ENCODE measurements around the gene ZBTB17. TPM values are rescaled to one million over a fixed set of nuclear protein-coding genes. Genes with fewer than 3 reads are reported as not detected.

The ZBTB17 gene
- total RNA-seq, 1 experiment from 2014 or later, result 46.3 TPM

DNA sequence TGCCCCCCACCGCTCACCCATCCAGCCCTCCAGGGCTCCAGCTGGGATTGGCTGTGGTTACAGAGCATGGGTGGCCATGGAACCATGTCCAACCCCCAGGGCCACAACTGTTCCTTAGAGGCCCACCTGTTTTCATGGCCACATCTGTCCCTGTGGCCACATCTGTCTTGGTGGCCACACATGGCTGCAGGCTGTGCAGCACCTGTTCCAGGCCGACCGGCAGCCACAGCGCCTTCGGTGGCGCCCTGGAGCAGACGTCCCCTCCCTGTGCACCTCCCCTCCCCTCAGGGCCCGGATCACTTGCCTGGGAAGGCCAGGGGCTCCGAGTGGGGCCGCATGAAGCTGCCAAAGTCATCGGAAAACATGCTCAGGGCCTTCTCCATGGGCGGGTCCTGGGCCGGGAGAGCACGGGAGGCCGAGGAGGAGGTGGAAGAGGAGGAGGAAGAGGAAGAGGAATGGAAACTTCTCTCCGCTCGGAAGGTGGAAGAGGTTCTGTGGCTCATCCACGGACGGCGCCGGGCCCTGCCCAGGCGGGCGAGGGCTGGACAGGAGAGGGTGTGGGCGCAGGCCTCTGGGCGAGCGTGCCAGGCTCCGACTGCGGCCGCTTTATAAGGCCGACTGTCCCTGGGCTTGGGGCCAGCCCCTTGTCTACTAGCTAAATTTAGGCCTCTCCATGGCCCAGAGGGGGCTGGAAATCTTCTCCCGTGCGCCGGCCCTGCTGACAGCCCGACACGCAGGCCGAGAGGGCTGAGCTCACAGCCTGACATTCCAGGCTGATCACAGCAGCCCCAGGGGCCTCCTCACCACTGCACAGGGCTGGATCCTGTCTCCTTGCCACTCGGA lies 41.8 kb upstream of the ZBTB17 start, which contains the start of gene HSPB7:
TSS of gene HSPB7 (minus strand) at position 583 of the 843 bp plus-strand sequence. CDS start at position 503, 80 bp downstream.
- ChIA-PET POLR2A (interaction anchor here (0.5 kb wide), 1 partner anchor 1306 kb away, joined by 3 read pairs; no protein-coding TSS in a partner anchor), CTCF (interaction anchor here (0.5 to 1.1 kb wide), 3 partner anchors 8 to 120 kb away, joined by 3 to 4 read pairs (median 4); no protein-coding TSS in a partner anchor)
- peak within 1 kb of the TSS; percentile 67 for H3K27ac Mint-ChIP-seq (ENCODE audit: low read depth, unreplicated experiment)
- H3K9me3 Mint-ChIP-seq (ENCODE audit: unreplicated experiment), result no peaks in the 10 kb centered on the region
- H3K4me3 Mint-ChIP-seq (ENCODE audit: unreplicated experiment), result no peak within 1 kb of the TSS
- BruUV-seq (replicated peaks), result no TSS peak
- TF ChIP-seq, protein P1, sequence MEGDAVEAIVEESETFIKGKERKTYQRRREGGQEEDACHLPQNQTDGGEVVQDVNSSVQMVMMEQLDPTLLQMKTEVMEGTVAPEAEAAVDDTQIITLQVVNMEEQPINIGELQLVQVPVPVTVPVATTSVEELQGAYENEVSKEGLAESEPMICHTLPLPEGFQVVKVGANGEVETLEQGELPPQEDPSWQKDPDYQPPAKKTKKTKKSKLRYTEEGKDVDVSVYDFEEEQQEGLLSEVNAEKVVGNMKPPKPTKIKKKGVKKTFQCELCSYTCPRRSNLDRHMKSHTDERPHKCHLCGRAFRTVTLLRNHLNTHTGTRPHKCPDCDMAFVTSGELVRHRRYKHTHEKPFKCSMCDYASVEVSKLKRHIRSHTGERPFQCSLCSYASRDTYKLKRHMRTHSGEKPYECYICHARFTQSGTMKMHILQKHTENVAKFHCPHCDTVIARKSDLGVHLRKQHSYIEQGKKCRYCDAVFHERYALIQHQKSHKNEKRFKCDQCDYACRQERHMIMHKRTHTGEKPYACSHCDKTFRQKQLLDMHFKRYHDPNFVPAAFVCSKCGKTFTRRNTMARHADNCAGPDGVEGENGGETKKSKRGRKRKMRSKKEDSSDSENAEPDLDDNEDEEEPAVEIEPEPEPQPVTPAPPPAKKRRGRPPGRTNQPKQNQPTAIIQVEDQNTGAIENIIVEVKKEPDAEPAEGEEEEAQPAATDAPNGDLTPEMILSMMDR (IDR thresholded peaks at IDR 0.05; ENCODE audit: unreplicated experiment), result no peak
- no peaks in the 10 kb centered on the region for H3K27me3 Mint-ChIP-seq (ENCODE audit: insufficient read depth, unreplicated experiment)
- no peaks in the 10 kb centered on the region for H3K36me3 Mint-ChIP-seq (ENCODE audit: insufficient read depth, unreplicated experiment)
- no peak for DNase-seq (ENCODE audit: unreplicated experiment)
- H3K4me1 Mint-ChIP-seq (ENCODE audit: insufficient read depth, unreplicated experiment), result peaks cover 19% of the 10 kb centered on the region
- intact Hi-C loops (cut with micrococcal nuclease), result no loop called here

DNA sequence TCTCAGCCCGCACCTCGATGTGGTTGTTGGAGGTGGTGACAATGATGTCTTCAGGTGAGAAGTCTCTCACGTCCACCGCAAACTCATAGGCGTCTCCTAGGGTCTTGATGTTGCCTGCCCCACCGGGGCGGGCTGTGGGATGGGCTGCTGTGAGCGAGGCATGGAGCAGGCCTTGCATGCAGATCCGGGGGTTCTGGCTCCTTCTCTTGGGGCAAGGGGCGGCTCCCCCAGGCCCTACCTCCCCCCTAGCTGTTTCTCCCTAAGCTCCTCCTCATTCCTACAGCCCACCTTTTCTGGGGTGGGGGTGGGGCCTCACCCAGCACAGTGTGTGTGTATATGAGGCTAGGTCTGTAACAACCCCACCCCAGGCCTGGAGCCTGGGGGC lies 41.2 kb upstream of the ZBTB17 start:
- Mint-ChIP-seq H3K36me3 (ENCODE audit: insufficient read depth, unreplicated experiment) (no peaks in the 10 kb centered on the region), H3K4me1 (ENCODE audit: insufficient read depth, unreplicated experiment) (peaks cover 19% of the 10 kb centered on the region), H3K27me3 (ENCODE audit: insufficient read depth, unreplicated experiment) (no peaks in the 10 kb centered on the region), H3K4me3 (ENCODE audit: unreplicated experiment) (no peak overlapping the region), H3K27ac (ENCODE audit: low read depth, unreplicated experiment) (no peak overlapping the region), H3K9me3 (ENCODE audit: unreplicated experiment) (no peaks in the 10 kb centered on the region)
- ChIA-PET POLR2A (interaction anchor here (0.5 to 0.6 kb wide), 2 partner anchors 251 to 1307 kb away, joined by 3 read pairs; no protein-coding TSS in a partner anchor), CTCF (interaction anchor here (0.5 to 0.6 kb wide), 2 partner anchors 16 to 120 kb away, joined by 3 to 4 read pairs; no protein-coding TSS in a partner anchor)
- BruUV-seq (replicated peaks), result no TSS peak
- no peak for DNase-seq (ENCODE audit: unreplicated experiment)
- TF ChIP-seq, protein P1 (IDR thresholded peaks at IDR 0.05; ENCODE audit: unreplicated experiment), result no peak
- intact Hi-C loops (cut with micrococcal nuclease), result no loop called here

DNA sequence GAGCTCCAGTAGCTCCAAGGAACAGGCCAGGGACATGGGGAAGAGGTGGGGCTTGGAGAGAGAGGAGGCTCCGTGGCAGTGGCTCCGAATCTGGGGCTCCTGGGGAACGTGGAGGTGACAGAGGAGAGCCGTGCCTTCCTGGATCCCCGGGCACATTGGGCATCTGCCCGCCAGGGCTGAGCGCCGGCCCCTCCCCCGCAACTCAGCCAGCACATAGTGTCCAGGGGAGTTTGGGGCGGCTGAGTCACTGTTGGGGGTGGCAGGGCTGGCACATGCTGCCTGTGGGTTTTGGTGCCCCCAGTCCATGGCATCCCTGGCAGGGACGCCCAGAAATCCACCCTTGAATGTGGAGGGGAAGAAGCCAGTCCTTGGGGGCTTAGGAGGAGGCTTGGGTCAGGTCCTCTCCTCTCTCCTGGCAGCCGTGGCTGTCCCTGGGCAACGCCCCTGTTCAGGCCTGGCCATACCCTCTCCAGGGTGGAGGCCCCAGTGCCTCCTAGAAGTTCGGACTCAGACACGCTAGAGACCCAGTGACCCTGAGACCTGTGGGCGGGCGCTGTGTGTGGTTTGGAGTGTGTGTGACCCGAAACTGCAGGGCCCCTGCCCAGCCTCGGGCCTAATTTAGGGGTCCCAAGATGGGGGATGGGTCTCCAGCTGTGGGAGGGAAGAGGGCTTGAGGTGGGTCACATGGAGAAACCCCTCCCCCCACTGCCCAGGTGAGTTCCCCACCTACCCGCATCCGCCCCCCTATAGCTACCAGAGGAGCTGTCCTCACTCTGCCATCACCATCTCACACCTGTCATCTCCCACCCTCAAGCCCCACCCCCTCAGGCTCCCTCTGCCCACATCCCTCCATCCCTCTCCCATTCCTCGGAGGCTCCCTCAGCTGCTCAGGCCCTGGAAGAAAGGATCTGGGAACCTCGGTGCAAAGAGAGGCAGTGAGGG lies 40.3 kb upstream of the ZBTB17 start:
- H3K4me3 Mint-ChIP-seq (ENCODE audit: unreplicated experiment), result no peak overlapping the region
- peak; percentile 54 for DNase-seq (ENCODE audit: unreplicated experiment)
- intact Hi-C loops (cut with micrococcal nuclease), result no loop called here
- H3K9me3 Mint-ChIP-seq (ENCODE audit: unreplicated experiment), result no peaks in the 10 kb centered on the region
- ChIA-PET POLR2A (interaction anchor here (0.6 kb wide), 1 partner anchor 251 kb away, joined by 3 read pairs; no protein-coding TSS in a partner anchor), CTCF (interaction anchor here (0.6 to 1.0 kb wide), 4 partner anchors 16 to 336 kb away, joined by 3 to 5 read pairs (median 4); partner anchors contain the start of gene FBXO42)
- no peaks in the 10 kb centered on the region for H3K27me3 Mint-ChIP-seq (ENCODE audit: insufficient read depth, unreplicated experiment)
- TF ChIP-seq, protein P1 (IDR thresholded peaks at IDR 0.05; ENCODE audit: unreplicated experiment), result no peak
- no peaks in the 10 kb centered on the region for H3K36me3 Mint-ChIP-seq (ENCODE audit: insufficient read depth, unreplicated experiment)
- no peak overlapping the region for H3K27ac Mint-ChIP-seq (ENCODE audit: low read depth, unreplicated experiment)
- no TSS peak for BruUV-seq (replicated peaks)
- peaks cover 19% of the 10 kb centered on the region for H3K4me1 Mint-ChIP-seq (ENCODE audit: insufficient read depth, unreplicated experiment)
